Measurements from ENCODE around the gene KCNJ6.

DNA sequence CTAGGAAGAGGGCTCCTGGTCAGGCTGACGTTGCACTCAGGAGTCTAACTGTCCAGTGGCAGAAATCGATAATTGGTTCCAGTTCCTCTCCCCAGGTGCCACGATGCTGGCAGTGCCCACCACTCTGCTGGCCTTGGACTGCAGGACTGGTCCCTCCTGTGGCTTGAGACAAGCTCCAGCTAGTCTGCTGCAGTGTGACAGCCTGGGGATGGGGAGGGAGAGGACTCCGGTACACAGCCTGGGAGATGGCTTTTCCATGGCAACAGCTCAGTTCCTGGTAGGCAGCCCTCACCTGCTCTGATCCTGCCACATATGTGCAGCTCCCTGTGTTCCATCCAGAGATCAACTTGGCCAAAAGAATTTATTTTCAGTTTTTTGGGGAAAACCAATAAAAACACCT, 239.3 kb downstream of the KCNJ6 start:
- TF ChIP-seq, protein P1, sequence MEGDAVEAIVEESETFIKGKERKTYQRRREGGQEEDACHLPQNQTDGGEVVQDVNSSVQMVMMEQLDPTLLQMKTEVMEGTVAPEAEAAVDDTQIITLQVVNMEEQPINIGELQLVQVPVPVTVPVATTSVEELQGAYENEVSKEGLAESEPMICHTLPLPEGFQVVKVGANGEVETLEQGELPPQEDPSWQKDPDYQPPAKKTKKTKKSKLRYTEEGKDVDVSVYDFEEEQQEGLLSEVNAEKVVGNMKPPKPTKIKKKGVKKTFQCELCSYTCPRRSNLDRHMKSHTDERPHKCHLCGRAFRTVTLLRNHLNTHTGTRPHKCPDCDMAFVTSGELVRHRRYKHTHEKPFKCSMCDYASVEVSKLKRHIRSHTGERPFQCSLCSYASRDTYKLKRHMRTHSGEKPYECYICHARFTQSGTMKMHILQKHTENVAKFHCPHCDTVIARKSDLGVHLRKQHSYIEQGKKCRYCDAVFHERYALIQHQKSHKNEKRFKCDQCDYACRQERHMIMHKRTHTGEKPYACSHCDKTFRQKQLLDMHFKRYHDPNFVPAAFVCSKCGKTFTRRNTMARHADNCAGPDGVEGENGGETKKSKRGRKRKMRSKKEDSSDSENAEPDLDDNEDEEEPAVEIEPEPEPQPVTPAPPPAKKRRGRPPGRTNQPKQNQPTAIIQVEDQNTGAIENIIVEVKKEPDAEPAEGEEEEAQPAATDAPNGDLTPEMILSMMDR (IDR thresholded peaks at IDR 0.05; ENCODE audit: low read depth, low read length): no peak
- no peak for TF ChIP-seq POLR2A (IDR thresholded peaks at IDR 0.05; ENCODE audit: extremely low read depth, insufficient read length)
- TF ChIP-seq, protein P2, sequence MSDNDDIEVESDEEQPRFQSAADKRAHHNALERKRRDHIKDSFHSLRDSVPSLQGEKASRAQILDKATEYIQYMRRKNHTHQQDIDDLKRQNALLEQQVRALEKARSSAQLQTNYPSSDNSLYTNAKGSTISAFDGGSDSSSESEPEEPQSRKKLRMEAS (IDR thresholded peaks at IDR 0.05; ENCODE audit: low read depth, low read length): no peak
